GM19324 (cell line): Measurements from ENCODE around the gene VTI1A.
"Not testable (repeated sequence)": the region's sequence is repeated elsewhere in the genome, so short reads cannot be mapped to it uniquely, and the experiment has no call there.

Source experiments
- ATAC-seq: cut with Tn5 transposase; IDR thresholded peaks from one replicate; pipeline ENCODE4 v1.9.1; 2021; ENCODE audit warnings: mild to moderate bottlenecking, moderate library complexity; ENCODE audit not compliant: unreplicated experiment, low FRiP score

The VTI1A gene

GRCh38 chr10:112706577-112706976 lies 259.6 kb downstream of the VTI1A start:
- no peak for ATAC-seq

GRCh38 chr10:112708461-112708860 lies 261.4 kb downstream of the VTI1A start:
- ATAC-seq, result no peak

- ATAC-seq, result no peak
Measured at GRCh38 chr10:112710528-112710927, 263.5 kb downstream of the VTI1A start.

- ATAC-seq, result no peak
Measured at GRCh38 chr10:112711366-112711765, 264.4 kb downstream of the VTI1A start.

- no peak for ATAC-seq
Measured at GRCh38 chr10:112712536-112712935, 265.5 kb downstream of the VTI1A start.

- no peak for ATAC-seq
Measured at GRCh38 chr10:112713411-112713810, 266.4 kb downstream of the VTI1A start.

- no peak for ATAC-seq
Measured at GRCh38 chr10:112715581-112715980, 268.6 kb downstream of the VTI1A start.

GRCh38 chr10:112716076-112716475 lies 269.1 kb downstream of the VTI1A start:
- ATAC-seq, result no peak

GRCh38 chr10:112716924-112717413 lies 270.0 kb downstream of the VTI1A start:
- ATAC-seq, result no peak

GRCh38 chr10:112720178-112720577 lies 273.2 kb downstream of the VTI1A start:
- no peak for ATAC-seq

GRCh38 chr10:112721080-112721698 lies 274.2 kb downstream of the VTI1A start:
- peak; percentile 53 for ATAC-seq

- no peak for ATAC-seq
Measured at GRCh38 chr10:112722758-112723157, 275.7 kb downstream of the VTI1A start.

- ATAC-seq, result no peak
Measured at GRCh38 chr10:112723876-112724275, 276.9 kb downstream of the VTI1A start.

- no peak for ATAC-seq
Measured at GRCh38 chr10:112724404-112724991, 277.5 kb downstream of the VTI1A start.

- ATAC-seq, result no peak
Measured at GRCh38 chr10:112728118-112728883, 281.3 kb downstream of the VTI1A start.

- no peak for ATAC-seq
Measured at GRCh38 chr10:112728997-112729396, 282.0 kb downstream of the VTI1A start.

- ATAC-seq, result not testable (repeated sequence)
Measured at GRCh38 chr10:112731450-112731849, 284.4 kb downstream of the VTI1A start.

- ATAC-seq, result no peak
Measured at GRCh38 chr10:112732277-112732921, 285.4 kb downstream of the VTI1A start.

- ATAC-seq, result no peak
Measured at GRCh38 chr10:112735041-112735695, 288.2 kb downstream of the VTI1A start.
